HG03066 (cell line): ENCODE results near the gene PAK1.

ENCODE experiments used
- ATAC-seq: cut with Tn5 transposase; IDR thresholded peaks from one replicate; pipeline ENCODE4 v1.9.1; 2021; ENCODE audit warnings: low read depth; ENCODE audit not compliant: unreplicated experiment

The PAK1 gene

GRCh38 chr11:77379934-77380333, 94.0 kb downstream of the PAK1 start:
- ATAC-seq = no peak

GRCh38 chr11:77379253-77379652, 94.6 kb downstream of the PAK1 start:
- ATAC-seq = no peak

GRCh38 chr11:77377734-77378133, 96.2 kb downstream of the PAK1 start:
- no peak for ATAC-seq

- ATAC-seq = no peak
These were observed 98.8 kb downstream of the PAK1 start for GRCh38 chr11:77375107-77375506.

- no peak for ATAC-seq
These were observed 99.3 kb downstream of the PAK1 start for GRCh38 chr11:77374611-77375031.

GRCh38 chr11:77374108-77374507, 99.8 kb downstream of the PAK1 start:
- ATAC-seq = no peak

- no peak for ATAC-seq
These were observed 101.2 kb downstream of the PAK1 start for GRCh38 chr11:77372726-77373125.

GRCh38 chr11:77371646-77372045, 102.2 kb downstream of the PAK1 start:
- ATAC-seq = no peak

GRCh38 chr11:77370217-77370616, 103.7 kb downstream of the PAK1 start:
- ATAC-seq = no peak

- no peak for ATAC-seq
These were observed 112.7 kb downstream of the PAK1 start for GRCh38 chr11:77361184-77361583.

- no peak for ATAC-seq
These were observed 114.4 kb downstream of the PAK1 start for GRCh38 chr11:77359481-77359880.

- ATAC-seq = no peak
These were observed 120.8 kb downstream of the PAK1 start for GRCh38 chr11:77353131-77353530.

- ATAC-seq = no peak
These were observed 122.5 kb downstream of the PAK1 start for GRCh38 chr11:77351281-77351886.

- ATAC-seq = no peak
These were observed 125.9 kb downstream of the PAK1 start for GRCh38 chr11:77347948-77348347.

- ATAC-seq = no peak
These were observed 126.8 kb downstream of the PAK1 start for GRCh38 chr11:77346906-77347603.

GRCh38 chr11:77345621-77346020, 128.3 kb downstream of the PAK1 start:
- ATAC-seq = no peak

- no peak for ATAC-seq
These were observed 133.4 kb downstream of the PAK1 start for GRCh38 chr11:77340501-77340900.

GRCh38 chr11:77332259-77332658, 141.6 kb downstream of the PAK1 start:
- ATAC-seq = no peak

GRCh38 chr11:77325159-77325558, 148.7 kb downstream of the PAK1 start:
- ATAC-seq = no peak

GRCh38 chr11:77324508-77324907, 149.4 kb downstream of the PAK1 start:
- ATAC-seq = no peak

- ATAC-seq = no peak
These were observed 150.8 kb downstream of the PAK1 start for GRCh38 chr11:77322926-77323590.

GRCh38 chr11:77322506-77322905, 151.4 kb downstream of the PAK1 start:
- ATAC-seq = no peak
